ENCODE measurements around the gene FBRSL1.
A peak's percentile ranks its signal among the peaks of the same experiment; 100 is the strongest.
"Not testable (repeated sequence)": the region's sequence is repeated elsewhere in the genome, so short reads cannot be mapped to it uniquely, and the experiment has no call there.

Gene FBRSL1

GRCh38 chr12:132466241-132467201, 23.4 kb upstream of the FBRSL1 start:
- in situ Hi-C loops (cut with MboI; ENCODE audit: low pct_unique_long_range_greater_than_20kb, low sequenced_read_pairs), result no loop called here
- DNase-seq, result no peak

GRCh38 chr12:132467511-132467910, 22.4 kb upstream of the FBRSL1 start:
- no peak for DNase-seq
- in situ Hi-C loops (cut with MboI; ENCODE audit: low pct_unique_long_range_greater_than_20kb, low sequenced_read_pairs), result no loop called here

GRCh38 chr12:132469423-132469822, 20.5 kb upstream of the FBRSL1 start:
- DNase-seq, result peak; percentile 86
- in situ Hi-C loops (cut with MboI; ENCODE audit: low pct_unique_long_range_greater_than_20kb, low sequenced_read_pairs), result no loop called here

GRCh38 chr12:132470397-132470796, 19.6 kb upstream of the FBRSL1 start:
- in situ Hi-C loops (cut with MboI; ENCODE audit: low pct_unique_long_range_greater_than_20kb, low sequenced_read_pairs), result no loop called here
- DNase-seq, result no peak

GRCh38 chr12:132471011-132471857, 18.7 kb upstream of the FBRSL1 start:
- peak; percentile 98 for DNase-seq
- in situ Hi-C loops (cut with MboI; ENCODE audit: low pct_unique_long_range_greater_than_20kb, low sequenced_read_pairs), result no loop called here

- in situ Hi-C loops (cut with MboI; ENCODE audit: low pct_unique_long_range_greater_than_20kb, low sequenced_read_pairs), result no loop called here
- no peak for DNase-seq
Measured at GRCh38 chr12:132471858-132472255, 18.1 kb upstream of the FBRSL1 start.

GRCh38 chr12:132472386-132472785, 17.6 kb upstream of the FBRSL1 start:
- in situ Hi-C loops (cut with MboI; ENCODE audit: low pct_unique_long_range_greater_than_20kb, low sequenced_read_pairs), result no loop called here
- DNase-seq, result no peak

- no peak for DNase-seq
- in situ Hi-C loops (cut with MboI; ENCODE audit: low pct_unique_long_range_greater_than_20kb, low sequenced_read_pairs), result no loop called here
Measured at GRCh38 chr12:132474237-132474741, 15.7 kb upstream of the FBRSL1 start.

- in situ Hi-C loops (cut with MboI; ENCODE audit: low pct_unique_long_range_greater_than_20kb, low sequenced_read_pairs); DNase-seq: not testable (repeated sequence)
Measured at GRCh38 chr12:132474799-132475303, 15.1 kb upstream of the FBRSL1 start.

GRCh38 chr12:132475304-132476037, 14.5 kb upstream of the FBRSL1 start:
- DNase-seq, result no peak
- in situ Hi-C loops (cut with MboI; ENCODE audit: low pct_unique_long_range_greater_than_20kb, low sequenced_read_pairs), result no loop called here

- no peak for DNase-seq
- in situ Hi-C loops (cut with MboI; ENCODE audit: low pct_unique_long_range_greater_than_20kb, low sequenced_read_pairs), result no loop called here
Measured at GRCh38 chr12:132476038-132476414, 13.9 kb upstream of the FBRSL1 start.

GRCh38 chr12:132476421-132476820, 13.5 kb upstream of the FBRSL1 start:
- DNase-seq, result no peak
- in situ Hi-C loops (cut with MboI; ENCODE audit: low pct_unique_long_range_greater_than_20kb, low sequenced_read_pairs), result no loop called here

GRCh38 chr12:132477017-132477702, 12.8 kb upstream of the FBRSL1 start:
- in situ Hi-C loops (cut with MboI; ENCODE audit: low pct_unique_long_range_greater_than_20kb, low sequenced_read_pairs), result no loop called here
- peak; percentile 50 for DNase-seq

GRCh38 chr12:132477703-132478432, 12.1 kb upstream of the FBRSL1 start:
- DNase-seq, result no peak
- in situ Hi-C loops (cut with MboI; ENCODE audit: low pct_unique_long_range_greater_than_20kb, low sequenced_read_pairs), result no loop called here

- in situ Hi-C loops (cut with MboI; ENCODE audit: low pct_unique_long_range_greater_than_20kb, low sequenced_read_pairs), result no loop called here
- DNase-seq, result no peak
Measured at GRCh38 chr12:132478433-132478803, 11.5 kb upstream of the FBRSL1 start.

- no peak for DNase-seq
- in situ Hi-C loops (cut with MboI; ENCODE audit: low pct_unique_long_range_greater_than_20kb, low sequenced_read_pairs), result no loop called here
Measured at GRCh38 chr12:132478845-132479244, 11.1 kb upstream of the FBRSL1 start.

- no peak for DNase-seq
- in situ Hi-C loops (cut with MboI; ENCODE audit: low pct_unique_long_range_greater_than_20kb, low sequenced_read_pairs), result no loop called here
Measured at GRCh38 chr12:132479291-132479690, 10.7 kb upstream of the FBRSL1 start.

Measured in KBM-7 (cell line).